T-helper 1 cell treated with Interleukin-12 subunit alpha and Interleukin-12 subunit beta and Interleukin-4 antibody, amounts not matched to agents 30 μg/mL and 1 μg/mL, for 36 hours (primary cell): ENCODE data around the gene AUP1.
"Not testable (repeated sequence)": the region's sequence is repeated elsewhere in the genome, so short reads cannot be mapped to it uniquely, and the experiment has no call there.

ENCODE experiments used
- H3K27ac Mint-ChIP-seq: one replicate; pipeline ENCODE4 v1.8.0; 2021; ENCODE audit warnings: mild to moderate bottlenecking, mixed read lengths
- H3K27me3 Mint-ChIP-seq: one replicate; pipeline ENCODE4 v1.8.0; 2021; ENCODE audit warnings: low read depth, mixed read lengths
- H3K36me3 Mint-ChIP-seq: one replicate; pipeline ENCODE4 v1.8.0; 2021; ENCODE audit warnings: low read depth, mixed read lengths
- H3K4me1 Mint-ChIP-seq: one replicate; pipeline ENCODE4 v1.8.0; 2021; ENCODE audit warnings: low read depth, mixed read lengths
- H3K4me3 Mint-ChIP-seq: one replicate; pipeline ENCODE4 v1.8.0; 2021; ENCODE audit warnings: mild to moderate bottlenecking, moderate library complexity, mixed read lengths
- H3K9me3 Mint-ChIP-seq: one replicate; pipeline ENCODE4 v1.8.0; 2021; ENCODE audit warnings: mixed read lengths

Gene AUP1

DNA sequence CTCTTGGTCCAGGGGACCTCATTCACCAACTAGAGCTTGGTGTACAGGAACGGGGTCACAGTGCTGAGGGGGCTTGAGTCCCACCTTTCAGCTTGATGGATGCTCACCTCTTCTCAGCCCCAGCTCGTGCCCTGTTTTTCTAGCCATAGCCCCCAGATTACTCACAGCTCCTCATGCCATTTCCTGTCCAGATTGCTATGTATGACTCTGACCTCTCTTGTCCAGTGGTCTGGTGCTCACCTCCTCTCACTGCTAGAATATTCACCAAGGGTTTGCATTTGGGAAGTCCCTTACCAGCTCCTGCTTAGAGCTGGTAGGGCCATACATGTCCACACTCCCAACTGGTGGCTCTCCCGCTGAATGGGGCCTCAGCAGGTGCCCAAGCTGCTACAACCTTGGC, 36.0 kb downstream of the AUP1 start:
- Mint-ChIP-seq H3K4me3 (no peak overlapping the region), H3K4me1 (peaks cover 10% of the 10 kb centered on the region), H3K9me3 (no peaks in the 10 kb centered on the region), H3K27me3 (peaks cover 11% of the 10 kb centered on the region), H3K36me3 (peaks cover 39% of the 10 kb centered on the region), H3K27ac (no peak overlapping the region)

DNA sequence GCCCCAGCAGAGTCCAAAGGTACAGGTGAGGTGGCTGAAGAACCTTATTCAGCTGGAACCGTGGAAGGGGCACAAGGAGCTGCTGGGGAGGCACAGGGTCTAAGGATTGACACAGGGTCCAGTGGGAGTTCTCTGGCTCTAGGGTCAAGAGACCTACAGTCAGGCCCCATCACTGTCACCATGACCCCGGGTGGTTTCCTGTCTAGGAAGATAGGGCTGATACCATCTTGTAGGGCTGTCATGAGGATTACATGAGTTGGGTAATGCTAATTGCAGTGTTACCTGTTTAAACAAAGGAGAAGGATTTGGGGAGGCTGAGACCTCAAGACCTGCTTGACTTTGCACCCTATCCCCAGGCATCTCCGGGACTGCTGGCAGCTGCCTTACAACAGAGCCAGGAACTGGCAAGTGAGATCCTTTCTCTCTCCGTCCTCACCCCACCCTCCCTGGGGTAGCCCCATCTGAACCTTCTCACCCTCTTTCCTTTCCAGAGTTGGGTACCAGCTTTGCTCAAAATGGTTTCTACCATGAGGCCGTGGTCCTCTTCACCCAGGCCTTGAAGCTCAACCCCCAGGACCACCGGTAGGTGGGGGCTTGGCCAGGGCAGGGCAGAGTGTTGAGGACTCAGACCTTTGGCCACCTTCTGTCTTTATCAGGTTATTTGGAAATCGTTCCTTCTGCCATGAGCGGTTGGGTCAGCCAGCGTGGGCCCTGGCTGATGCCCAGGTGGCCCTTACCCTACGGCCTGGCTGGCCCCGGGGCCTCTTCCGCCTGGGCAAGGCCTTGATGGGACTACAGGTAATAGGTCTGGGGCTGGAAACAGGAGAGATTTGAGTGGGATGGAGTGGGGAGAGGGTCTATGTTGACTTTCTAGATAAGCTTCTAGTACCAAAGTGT, 37.6 kb downstream of the AUP1 start:
- Mint-ChIP-seq H3K4me3 (no peak overlapping the region), H3K27ac (no peak overlapping the region), H3K27me3 (no peaks in the 10 kb centered on the region), H3K4me1 (peaks cover 5% of the 10 kb centered on the region), H3K9me3 (no peaks in the 10 kb centered on the region), H3K36me3 (peaks cover 39% of the 10 kb centered on the region)

DNA sequence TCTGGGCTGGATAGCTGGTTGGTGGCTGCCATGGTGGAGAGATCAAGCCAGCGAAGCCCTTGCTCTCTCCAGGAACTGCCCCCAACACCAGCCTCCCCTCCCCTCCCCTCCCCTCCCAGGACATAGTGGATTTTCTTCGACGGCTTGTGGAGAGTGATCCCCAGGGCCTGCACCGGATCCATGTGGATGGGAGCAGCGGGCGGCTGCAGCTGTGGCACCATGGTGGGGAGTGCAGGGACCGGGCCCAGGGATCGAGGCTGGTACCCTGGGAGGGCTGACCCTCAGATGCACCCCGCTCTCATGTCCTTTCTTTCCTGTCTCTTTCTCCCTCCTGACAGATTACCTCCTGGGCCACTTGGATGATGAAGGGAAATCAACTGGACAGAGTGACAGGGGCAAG, 39.6 kb downstream of the AUP1 start:
- H3K27me3 Mint-ChIP-seq, result no peaks in the 10 kb centered on the region
- peaks cover 36% of the 10 kb centered on the region for H3K36me3 Mint-ChIP-seq
- no peaks in the 10 kb centered on the region for H3K9me3 Mint-ChIP-seq
- H3K4me3 Mint-ChIP-seq, result no peak overlapping the region
- H3K4me1 Mint-ChIP-seq, result peaks cover 5% of the 10 kb centered on the region
- no peak overlapping the region for H3K27ac Mint-ChIP-seq

DNA sequence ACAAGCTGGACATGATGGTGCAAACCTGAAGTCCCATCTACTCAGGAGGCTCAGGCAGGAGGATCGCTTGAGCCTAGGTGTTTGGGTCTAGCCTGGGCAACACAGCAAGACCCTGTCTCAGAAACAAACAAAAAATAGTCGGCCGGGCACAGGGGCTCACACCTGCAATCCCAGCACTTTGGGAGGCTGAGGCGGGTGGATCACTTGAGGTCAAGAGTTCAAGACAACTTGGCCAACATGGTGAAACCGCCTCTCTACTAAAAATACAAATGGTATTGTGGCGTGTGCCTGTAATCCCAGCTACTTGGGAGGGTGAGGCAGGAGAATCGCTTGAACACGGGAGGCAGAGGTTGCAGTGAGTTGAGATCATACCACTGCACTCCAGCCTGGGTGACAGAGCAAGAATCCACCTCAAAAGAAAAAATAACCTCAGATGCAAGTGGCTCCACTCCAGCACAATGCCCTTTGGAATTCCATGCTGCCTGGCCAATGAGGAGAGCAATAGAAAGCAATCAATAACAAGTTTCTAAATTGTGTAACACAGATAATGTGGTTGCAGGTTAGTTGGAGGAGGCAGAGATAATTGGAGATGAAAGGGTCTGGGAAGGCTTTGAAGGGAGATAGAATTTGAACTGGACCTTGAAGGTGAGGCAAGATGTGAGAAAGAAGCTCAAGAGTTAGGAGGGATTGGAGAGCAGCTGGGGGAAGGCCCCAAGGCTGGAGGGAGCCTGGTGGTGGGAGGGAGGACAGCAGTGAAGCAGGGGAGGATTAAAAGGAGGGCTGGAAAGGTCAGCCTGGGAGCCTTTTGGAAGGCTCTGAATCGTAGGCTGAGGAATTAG, 40.6 kb downstream of the AUP1 start:
- peaks cover 30% of the 10 kb centered on the region for H3K36me3 Mint-ChIP-seq

DNA sequence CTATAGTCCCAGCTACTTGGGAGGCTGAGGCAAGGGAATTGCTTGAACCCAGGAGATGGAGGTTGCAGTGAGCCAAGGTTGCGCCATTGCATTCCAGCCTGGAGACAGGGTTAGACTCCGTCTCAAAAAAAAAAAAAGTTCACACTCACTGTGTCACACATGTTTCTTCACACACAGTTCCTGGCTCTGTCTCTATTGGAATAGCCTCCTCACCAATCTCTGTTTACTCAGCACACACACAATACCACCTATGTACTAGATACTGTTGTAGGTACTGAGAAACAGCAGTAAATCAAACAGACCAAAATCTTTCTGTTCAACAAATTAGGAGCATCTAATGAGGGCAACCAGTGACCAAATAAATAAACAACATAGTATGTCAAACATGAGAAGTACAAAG, 43.4 kb downstream of the AUP1 start:
- Mint-ChIP-seq H3K9me3 (no peaks in the 10 kb centered on the region), H3K4me3 (no peak overlapping the region), H3K27ac (no peak overlapping the region), H3K4me1 (peaks cover 13% of the 10 kb centered on the region), H3K36me3 (peaks cover 15% of the 10 kb centered on the region), H3K27me3 (no peaks in the 10 kb centered on the region)

More for the DNA sequence above, 40.6 kb downstream of the AUP1 start:
- H3K9me3 Mint-ChIP-seq, result no peaks in the 10 kb centered on the region
- H3K27ac Mint-ChIP-seq, result peak overlapping the region; percentile 49
- no peak overlapping the region for H3K4me3 Mint-ChIP-seq
- no peaks in the 10 kb centered on the region for H3K27me3 Mint-ChIP-seq
- H3K4me1 Mint-ChIP-seq, result peaks cover 4% of the 10 kb centered on the region

DNA sequence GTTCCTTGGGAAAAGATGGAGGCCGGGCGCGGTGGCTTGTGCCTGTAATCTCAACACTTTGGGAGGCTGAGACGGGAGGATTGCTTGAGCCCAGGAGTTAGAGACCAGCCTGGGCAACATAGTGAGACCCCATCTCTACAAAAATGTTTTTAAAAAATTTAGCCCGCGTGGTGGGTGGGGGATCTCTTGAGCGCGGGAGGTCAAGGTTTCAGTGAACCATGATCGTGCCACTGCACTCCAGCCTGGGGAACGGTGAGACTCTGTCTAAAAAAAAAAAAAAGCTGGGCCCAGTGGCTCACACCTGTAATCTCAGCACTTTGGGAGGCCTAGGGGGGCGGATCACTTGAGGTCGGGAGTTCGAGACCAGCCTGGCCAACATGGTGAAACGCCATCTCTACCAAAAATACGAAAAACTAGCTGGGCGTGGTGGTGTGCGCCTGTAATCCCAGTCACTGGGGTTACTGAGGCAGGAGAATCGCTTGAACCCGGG, 45.8 kb downstream of the AUP1 start:
- H3K4me3 Mint-ChIP-seq, result peak overlapping the region; percentile 100
- not testable (repeated sequence) for H3K27me3 Mint-ChIP-seq, H3K9me3 Mint-ChIP-seq
- H3K27ac Mint-ChIP-seq, result peak overlapping the region; percentile 100
- peaks cover 24% of the 10 kb centered on the region for H3K36me3 Mint-ChIP-seq
- peaks cover 22% of the 10 kb centered on the region for H3K4me1 Mint-ChIP-seq

DNA sequence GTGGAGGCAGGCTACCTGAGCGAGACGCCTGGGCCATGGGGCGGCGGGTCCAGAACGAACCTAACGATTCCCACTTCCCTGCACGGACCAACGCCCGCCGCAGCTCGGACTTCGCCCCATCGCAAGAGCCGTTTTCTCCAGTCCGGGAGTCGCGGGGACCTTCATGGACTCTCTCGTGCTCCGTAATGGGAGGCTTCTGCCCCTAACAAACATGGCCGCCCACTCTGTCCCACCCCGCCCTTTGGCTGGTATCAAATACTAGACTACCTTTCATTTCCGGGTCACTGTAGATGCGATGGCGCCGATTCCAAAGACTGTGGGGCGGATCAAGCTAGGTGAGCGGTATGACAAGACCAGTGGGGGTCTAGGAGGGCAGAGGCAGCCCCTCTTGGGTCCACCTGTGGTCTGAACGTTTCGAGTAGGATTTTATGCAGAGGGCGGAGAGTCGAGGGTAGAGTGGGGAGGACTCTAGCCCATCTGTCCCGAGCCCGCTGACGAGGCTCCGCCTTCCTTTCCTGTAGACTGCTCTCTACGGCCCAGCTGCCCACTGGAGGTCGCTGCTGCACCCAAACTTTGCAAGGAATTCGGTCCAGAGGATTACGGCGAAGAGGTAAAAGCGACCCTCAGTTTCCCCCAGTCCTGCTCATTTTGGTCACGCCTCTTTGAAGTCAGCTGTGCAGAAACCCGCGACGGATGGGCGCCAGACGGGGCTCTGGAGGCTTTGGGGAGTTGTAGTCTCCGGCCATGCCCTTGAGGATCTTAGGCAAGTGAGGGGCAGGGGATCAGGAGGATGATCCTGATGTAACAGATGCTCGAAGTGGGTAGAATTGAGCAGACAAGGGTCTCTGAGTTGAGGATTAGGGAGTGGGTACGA, 46.5 kb downstream of the AUP1 start, which contains the start of the genes CCDC142 and TTC31:
Gene CCDC142 (minus strand): TSS at position 198 of the 874 bp plus-strand sequence. CDS start 161 bp downstream, at position 37.
Gene TTC31 (plus strand): TSS at position 281 of the 874 bp plus-strand sequence. CDS start 15 bp downstream, at position 296.
- Mint-ChIP-seq H3K9me3 (no peaks in the 10 kb centered on the region), H3K27me3 (no peaks in the 10 kb centered on the region), H3K4me1 (peaks cover 22% of the 10 kb centered on the region), H3K36me3 (peaks cover 24% of the 10 kb centered on the region), H3K27ac (peak within 1 kb of the TSS; percentile 100), H3K4me3 (peak within 1 kb of the TSS; percentile 100)

DNA sequence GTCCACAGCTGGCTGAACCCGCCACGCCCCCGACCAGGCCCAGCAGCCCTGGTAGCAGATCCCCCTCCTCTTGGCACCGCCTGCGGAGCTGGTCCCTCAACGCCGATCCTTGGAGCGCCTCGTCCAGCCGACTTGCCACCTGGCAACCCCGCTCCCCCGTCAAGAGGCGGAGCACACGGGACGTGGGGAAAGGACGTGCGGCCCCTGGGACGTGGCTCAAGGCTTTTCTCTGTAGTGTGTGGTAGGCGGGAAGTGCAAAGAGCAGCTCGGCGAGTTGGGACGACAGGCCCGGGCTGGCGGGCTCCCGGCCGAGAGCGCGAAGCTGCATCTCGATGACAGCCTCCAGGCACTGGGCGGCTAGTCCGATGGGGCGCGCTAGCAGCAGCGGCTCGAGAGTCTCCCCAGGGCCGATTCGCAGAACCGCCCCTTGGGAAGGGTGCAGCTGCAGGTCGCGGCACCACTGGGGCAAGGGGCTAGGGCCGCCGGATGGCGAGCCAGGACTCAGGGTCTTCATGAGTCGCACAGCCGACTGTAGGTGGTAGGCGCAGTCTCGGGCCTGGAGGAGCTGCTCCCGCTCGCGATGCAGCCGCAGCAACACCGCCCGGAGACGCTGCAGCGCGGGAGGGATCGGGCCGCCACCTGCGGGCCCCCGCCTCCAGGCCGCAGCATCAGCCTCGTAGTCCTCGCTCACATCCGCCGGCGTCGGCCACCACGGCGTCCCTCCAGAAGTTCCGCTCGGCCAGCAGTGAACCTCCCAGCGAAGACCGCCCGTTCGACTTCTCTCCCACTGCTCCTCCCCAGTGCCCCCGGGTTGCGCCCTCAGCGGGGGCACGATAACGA, 47.3 kb downstream of the AUP1 start:
- Mint-ChIP-seq H3K4me3 (peak overlapping the region; percentile 100), H3K27me3 (no peaks in the 10 kb centered on the region), H3K4me1 (peaks cover 22% of the 10 kb centered on the region), H3K9me3 (no peaks in the 10 kb centered on the region), H3K27ac (peak overlapping the region; percentile 100), H3K36me3 (peaks cover 29% of the 10 kb centered on the region)

DNA sequence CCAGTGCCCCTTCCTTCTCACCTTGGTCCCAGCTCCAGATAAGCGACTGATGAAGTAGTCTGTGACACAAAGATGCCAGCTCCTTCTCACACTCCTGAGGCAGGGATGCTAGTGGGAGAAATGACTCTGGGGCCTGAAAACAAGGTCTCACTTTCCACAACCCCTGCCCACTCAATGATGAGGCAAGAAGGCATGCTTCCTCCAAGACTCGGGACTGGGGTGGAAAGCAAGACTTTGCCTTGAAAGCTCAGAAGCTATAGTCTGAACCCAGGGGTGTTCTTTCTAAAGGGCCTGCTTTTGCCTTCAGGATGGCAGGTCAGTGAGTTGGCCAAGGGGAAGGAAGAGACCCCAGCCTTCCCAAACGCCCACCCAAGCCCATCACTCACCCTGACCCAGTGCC, 48.1 kb downstream of the AUP1 start:
- Mint-ChIP-seq H3K27ac (no peak overlapping the region), H3K4me1 (peaks cover 22% of the 10 kb centered on the region), H3K36me3 (peaks cover 29% of the 10 kb centered on the region)

More for the DNA sequence above, 48.1 kb downstream of the AUP1 start:
- Mint-ChIP-seq H3K27me3 (no peaks in the 10 kb centered on the region), H3K9me3 (no peaks in the 10 kb centered on the region), H3K4me3 (peak overlapping the region; percentile 100)
